ENCODE results near the gene UGT3A2.

- no peak for TF ChIP-seq EZH2 (IDR thresholded peaks at IDR 0.05; ENCODE audit: borderline replicate concordance, low read depth, low read length, poor library complexity, severe bottlenecking)
- TF ChIP-seq, protein P1, sequence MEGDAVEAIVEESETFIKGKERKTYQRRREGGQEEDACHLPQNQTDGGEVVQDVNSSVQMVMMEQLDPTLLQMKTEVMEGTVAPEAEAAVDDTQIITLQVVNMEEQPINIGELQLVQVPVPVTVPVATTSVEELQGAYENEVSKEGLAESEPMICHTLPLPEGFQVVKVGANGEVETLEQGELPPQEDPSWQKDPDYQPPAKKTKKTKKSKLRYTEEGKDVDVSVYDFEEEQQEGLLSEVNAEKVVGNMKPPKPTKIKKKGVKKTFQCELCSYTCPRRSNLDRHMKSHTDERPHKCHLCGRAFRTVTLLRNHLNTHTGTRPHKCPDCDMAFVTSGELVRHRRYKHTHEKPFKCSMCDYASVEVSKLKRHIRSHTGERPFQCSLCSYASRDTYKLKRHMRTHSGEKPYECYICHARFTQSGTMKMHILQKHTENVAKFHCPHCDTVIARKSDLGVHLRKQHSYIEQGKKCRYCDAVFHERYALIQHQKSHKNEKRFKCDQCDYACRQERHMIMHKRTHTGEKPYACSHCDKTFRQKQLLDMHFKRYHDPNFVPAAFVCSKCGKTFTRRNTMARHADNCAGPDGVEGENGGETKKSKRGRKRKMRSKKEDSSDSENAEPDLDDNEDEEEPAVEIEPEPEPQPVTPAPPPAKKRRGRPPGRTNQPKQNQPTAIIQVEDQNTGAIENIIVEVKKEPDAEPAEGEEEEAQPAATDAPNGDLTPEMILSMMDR (conservative IDR thresholded peaks at IDR 0.05; ENCODE audit: low read depth, low read length), result peak; percentile 63
Observed at GRCh38 chr5:36060420-36060887, 6.2 kb downstream of the UGT3A2 start.

Data from A673 (cell line).